ENCODE results near the gene PTPRT.
A peak's percentile ranks its signal among the peaks of the same experiment; 100 is the strongest.

PTPRT gene

GRCh38 chr20:43193443-43193842 is 3.7 kb upstream of the PTPRT start:
- H3K4me3 Mint-ChIP-seq = no peak overlapping the region

GRCh38 chr20:43191946-43192863 is 2.5 kb upstream of the PTPRT start:
- ATAC-seq (ENCODE audit: low read depth) (no peak), DNase-seq (ENCODE audit: low spot score in 2 of 2) (no peak)
- no peak overlapping the region for H3K4me3 Mint-ChIP-seq
- H3K27ac Mint-ChIP-seq = no peak overlapping the region
- no peaks in the 10 kb centered on the region for H3K9me3 Mint-ChIP-seq
- peaks cover 7% of the 10 kb centered on the region for H3K4me1 Mint-ChIP-seq
- H3K27me3 Mint-ChIP-seq = peaks cover 19% of the 10 kb centered on the region
- no peaks in the 10 kb centered on the region for H3K36me3 Mint-ChIP-seq

More at GRCh38 chr20:43193443-43193842, 3.7 kb upstream of the PTPRT start:
- DNase-seq (ENCODE audit: low spot score in 2 of 2) (no peak), ATAC-seq (ENCODE audit: low read depth) (no peak)
- H3K27ac Mint-ChIP-seq = no peak overlapping the region
- peaks cover 13% of the 10 kb centered on the region for H3K27me3 Mint-ChIP-seq
- H3K36me3 Mint-ChIP-seq = no peaks in the 10 kb centered on the region
- H3K4me1 Mint-ChIP-seq = peaks cover 2% of the 10 kb centered on the region
- no peaks in the 10 kb centered on the region for H3K9me3 Mint-ChIP-seq

GRCh38 chr20:43191143-43191542 is 1.4 kb upstream of the PTPRT start:
- Mint-ChIP-seq H3K4me1 (peaks cover 7% of the 10 kb centered on the region), H3K9me3 (no peaks in the 10 kb centered on the region), H3K27me3 (peaks cover 21% of the 10 kb centered on the region), H3K36me3 (no peaks in the 10 kb centered on the region), H3K27ac (no peak overlapping the region), H3K4me3 (no peak overlapping the region)
- ATAC-seq (ENCODE audit: low read depth) = no peak
- DNase-seq (ENCODE audit: low spot score in 2 of 2) = no peak

GRCh38 chr20:43190332-43190953 is 737 bp upstream of the PTPRT start:
- H3K27me3 Mint-ChIP-seq = peaks cover 23% of the 10 kb centered on the region
- no peaks in the 10 kb centered on the region for H3K9me3 Mint-ChIP-seq
- H3K36me3 Mint-ChIP-seq = no peaks in the 10 kb centered on the region
- no peak overlapping the region for H3K27ac Mint-ChIP-seq
- DNase-seq (ENCODE audit: low spot score in 2 of 2) = no peak
- no peak for ATAC-seq (ENCODE audit: low read depth)
- no peak overlapping the region for H3K4me3 Mint-ChIP-seq
- peaks cover 7% of the 10 kb centered on the region for H3K4me1 Mint-ChIP-seq

- no peak overlapping the region for H3K27ac Mint-ChIP-seq
- DNase-seq (ENCODE audit: low spot score in 2 of 2) = no peak
- no peak for ATAC-seq (ENCODE audit: low read depth)
- H3K27me3 Mint-ChIP-seq = peaks cover 27% of the 10 kb centered on the region
- H3K4me3 Mint-ChIP-seq = no peak overlapping the region
- peaks cover 1% of the 10 kb centered on the region for H3K9me3 Mint-ChIP-seq
- no peaks in the 10 kb centered on the region for H3K36me3 Mint-ChIP-seq
- peaks cover 7% of the 10 kb centered on the region for H3K4me1 Mint-ChIP-seq
These were observed 699 bp downstream of the PTPRT start for GRCh38 chr20:43188861-43189553.

GRCh38 chr20:43188234-43188653 is 1.5 kb downstream of the PTPRT start:
- no peak for DNase-seq (ENCODE audit: low spot score in 2 of 2)
- H3K27ac Mint-ChIP-seq = no peak overlapping the region

GRCh38 chr20:43187476-43188233 is 2.1 kb downstream of the PTPRT start:
- H3K9me3 Mint-ChIP-seq = peaks cover 1% of the 10 kb centered on the region
- H3K27me3 Mint-ChIP-seq = peaks cover 27% of the 10 kb centered on the region
- no peak overlapping the region for H3K4me3 Mint-ChIP-seq
- peaks cover 7% of the 10 kb centered on the region for H3K4me1 Mint-ChIP-seq
- no peak overlapping the region for H3K27ac Mint-ChIP-seq
- DNase-seq (ENCODE audit: low spot score in 2 of 2) (peak; percentile 37 to 39), ATAC-seq (ENCODE audit: low read depth) (no peak)
- no peaks in the 10 kb centered on the region for H3K36me3 Mint-ChIP-seq

More at GRCh38 chr20:43188234-43188653, 1.5 kb downstream of the PTPRT start:
- peaks cover 7% of the 10 kb centered on the region for H3K4me1 Mint-ChIP-seq
- H3K36me3 Mint-ChIP-seq = no peaks in the 10 kb centered on the region
- peaks cover 1% of the 10 kb centered on the region for H3K9me3 Mint-ChIP-seq
- ATAC-seq (ENCODE audit: low read depth) = no peak
- no peak overlapping the region for H3K4me3 Mint-ChIP-seq
- H3K27me3 Mint-ChIP-seq = peaks cover 27% of the 10 kb centered on the region

- no peaks in the 10 kb centered on the region for H3K36me3 Mint-ChIP-seq
- peaks cover 1% of the 10 kb centered on the region for H3K9me3 Mint-ChIP-seq
- H3K4me1 Mint-ChIP-seq = peaks cover 7% of the 10 kb centered on the region
- DNase-seq (ENCODE audit: low spot score in 2 of 2) (no peak), ATAC-seq (ENCODE audit: low read depth) (no peak)
- no peak overlapping the region for H3K4me3 Mint-ChIP-seq
- peaks cover 22% of the 10 kb centered on the region for H3K27me3 Mint-ChIP-seq
- no peak overlapping the region for H3K27ac Mint-ChIP-seq
These were observed 3.4 kb downstream of the PTPRT start for GRCh38 chr20:43186312-43186711.

GRCh38 chr20:43185901-43186300 is 3.8 kb downstream of the PTPRT start:
- ATAC-seq (ENCODE audit: low read depth) (no peak), DNase-seq (ENCODE audit: low spot score in 2 of 2) (no peak)
- H3K36me3 Mint-ChIP-seq = no peaks in the 10 kb centered on the region
- no peak overlapping the region for H3K4me3 Mint-ChIP-seq
- peaks cover 7% of the 10 kb centered on the region for H3K4me1 Mint-ChIP-seq
- H3K27me3 Mint-ChIP-seq = peaks cover 20% of the 10 kb centered on the region
- H3K27ac Mint-ChIP-seq = no peak overlapping the region
- peaks cover 1% of the 10 kb centered on the region for H3K9me3 Mint-ChIP-seq

- H3K9me3 Mint-ChIP-seq = peaks cover 1% of the 10 kb centered on the region
- no peak for ATAC-seq (ENCODE audit: low read depth)
- H3K27ac Mint-ChIP-seq = no peak overlapping the region
- H3K4me3 Mint-ChIP-seq = no peak overlapping the region
- DNase-seq (ENCODE audit: low spot score in 2 of 2) = no peak
- peaks cover 5% of the 10 kb centered on the region for H3K4me1 Mint-ChIP-seq
- peaks cover 16% of the 10 kb centered on the region for H3K27me3 Mint-ChIP-seq
- H3K36me3 Mint-ChIP-seq = no peaks in the 10 kb centered on the region
These were observed 6.1 kb downstream of the PTPRT start for GRCh38 chr20:43183536-43184070.

- no peaks in the 10 kb centered on the region for H3K9me3 Mint-ChIP-seq
- no peak overlapping the region for H3K27ac Mint-ChIP-seq
- H3K36me3 Mint-ChIP-seq = no peaks in the 10 kb centered on the region
- H3K27me3 Mint-ChIP-seq = peaks cover 3% of the 10 kb centered on the region
- no peak overlapping the region for H3K4me3 Mint-ChIP-seq
- DNase-seq (ENCODE audit: low spot score in 2 of 2) (no peak), ATAC-seq (ENCODE audit: low read depth) (no peak)
- no peaks in the 10 kb centered on the region for H3K4me1 Mint-ChIP-seq
These were observed 11.6 kb downstream of the PTPRT start for GRCh38 chr20:43178080-43178479.

- DNase-seq (ENCODE audit: low spot score in 2 of 2) = no peak
- no peak overlapping the region for H3K4me3 Mint-ChIP-seq
- no peak overlapping the region for H3K27ac Mint-ChIP-seq
- no peaks in the 10 kb centered on the region for H3K9me3 Mint-ChIP-seq
- no peaks in the 10 kb centered on the region for H3K4me1 Mint-ChIP-seq
- peaks cover 3% of the 10 kb centered on the region for H3K27me3 Mint-ChIP-seq
- ATAC-seq (ENCODE audit: low read depth) = no peak
- no peaks in the 10 kb centered on the region for H3K36me3 Mint-ChIP-seq
These were observed 13.0 kb downstream of the PTPRT start for GRCh38 chr20:43176726-43177125.

GRCh38 chr20:43171930-43172329 is 17.8 kb downstream of the PTPRT start:
- DNase-seq (ENCODE audit: low spot score in 2 of 2) (no peak), ATAC-seq (ENCODE audit: low read depth) (no peak)
- H3K27me3 Mint-ChIP-seq = peaks cover 4% of the 10 kb centered on the region
- no peaks in the 10 kb centered on the region for H3K36me3 Mint-ChIP-seq
- H3K9me3 Mint-ChIP-seq = no peaks in the 10 kb centered on the region
- H3K27ac Mint-ChIP-seq = no peak overlapping the region
- H3K4me3 Mint-ChIP-seq = no peak overlapping the region
- no peaks in the 10 kb centered on the region for H3K4me1 Mint-ChIP-seq
